ENCODE results near the gene CTTN.
"Not testable (repeated sequence)": the region's sequence is repeated elsewhere in the genome, so short reads cannot be mapped to it uniquely, and the experiment has no call there.

CTTN gene

GRCh38 chr11:70448983-70449567, 50.7 kb downstream of the CTTN start:
- H4K20me1 ChIP-seq (ENCODE audit: insufficient read depth, low read length): no peaks in the 10 kb centered on the region
- no peaks in the 10 kb centered on the region for H3K9me2 ChIP-seq (ENCODE audit: low read depth, low read length)
- H2AFZ ChIP-seq (ENCODE audit: low read length): no peak overlapping the region
- no peak for TF ChIP-seq EZH2 (IDR thresholded peaks at IDR 0.05; ENCODE audit: borderline replicate concordance, low read length)
- TF ChIP-seq CTCF (IDR thresholded peaks at IDR 0.05; ENCODE audit: low read length): peak; percentile 55
- no peaks in the 10 kb centered on the region for H3K4me1 ChIP-seq (ENCODE audit: insufficient read depth, low read length, severe bottlenecking)
- H3K27me3 ChIP-seq (ENCODE audit: insufficient read depth, low read length): no peaks in the 10 kb centered on the region
- H3F3A ChIP-seq (ENCODE audit: insufficient read depth, low read length): no peaks in the 10 kb centered on the region
- H3K9ac ChIP-seq (ENCODE audit: low read length): no peak overlapping the region
- H3K4me3 ChIP-seq (ENCODE audit: low read depth, low read length, poor library complexity, severe bottlenecking): no peak overlapping the region
- H3K36me3 ChIP-seq (ENCODE audit: insufficient read depth, low read length): no peaks in the 10 kb centered on the region
- H3K27ac ChIP-seq (ENCODE audit: low read depth, low read length, poor library complexity, severe bottlenecking): no peak overlapping the region
- no peaks in the 10 kb centered on the region for H3K79me2 ChIP-seq (ENCODE audit: insufficient read depth, low read length)
- H3K4me2 ChIP-seq (ENCODE audit: low read length): no peak overlapping the region
- peaks cover 13% of the 10 kb centered on the region; the same call in 1 of the 2 replicates for H3K9me3 ChIP-seq (ENCODE audit: low read length)

- H3K27me3 ChIP-seq (ENCODE audit: insufficient read depth, low read length): no peaks in the 10 kb centered on the region
- no peaks in the 10 kb centered on the region for H3K79me2 ChIP-seq (ENCODE audit: insufficient read depth, low read length)
- no peaks in the 10 kb centered on the region for H4K20me1 ChIP-seq (ENCODE audit: insufficient read depth, low read length)
- no peaks in the 10 kb centered on the region for H3K9me2 ChIP-seq (ENCODE audit: low read depth, low read length)
- TF ChIP-seq EZH2 (IDR thresholded peaks at IDR 0.05; ENCODE audit: borderline replicate concordance, low read length): no peak
- no peak for TF ChIP-seq CTCF (IDR thresholded peaks at IDR 0.05; ENCODE audit: low read length)
- H3K4me3 ChIP-seq (ENCODE audit: low read depth, low read length, poor library complexity, severe bottlenecking): no peak overlapping the region
- H3F3A ChIP-seq (ENCODE audit: insufficient read depth, low read length): no peaks in the 10 kb centered on the region
- H2AFZ ChIP-seq (ENCODE audit: low read length): no peak overlapping the region
- H3K36me3 ChIP-seq (ENCODE audit: insufficient read depth, low read length): no peaks in the 10 kb centered on the region
- no peak overlapping the region for H3K9ac ChIP-seq (ENCODE audit: low read length)
- no peaks in the 10 kb centered on the region for H3K4me1 ChIP-seq (ENCODE audit: insufficient read depth, low read length, severe bottlenecking)
- no peak overlapping the region for H3K27ac ChIP-seq (ENCODE audit: low read depth, low read length, poor library complexity, severe bottlenecking)
- H3K4me2 ChIP-seq (ENCODE audit: low read length): no peak overlapping the region
- peaks cover 9% of the 10 kb centered on the region; the same call in 1 of the 2 replicates for H3K9me3 ChIP-seq (ENCODE audit: low read length)
Observed at GRCh38 chr11:70454197-70454767, 56.0 kb downstream of the CTTN start.

- not testable (repeated sequence) for H3K27me3 ChIP-seq (ENCODE audit: insufficient read depth, low read length); H3K4me2 ChIP-seq (ENCODE audit: low read length); H3F3A ChIP-seq (ENCODE audit: insufficient read depth, low read length); H3K9me3 ChIP-seq (ENCODE audit: low read length); H3K79me2 ChIP-seq (ENCODE audit: insufficient read depth, low read length); H3K9ac ChIP-seq (ENCODE audit: low read length); H4K20me1 ChIP-seq (ENCODE audit: insufficient read depth, low read length); H3K9me2 ChIP-seq (ENCODE audit: low read depth, low read length); H3K4me1 ChIP-seq (ENCODE audit: insufficient read depth, low read length, severe bottlenecking); H2AFZ ChIP-seq (ENCODE audit: low read length); H3K36me3 ChIP-seq (ENCODE audit: insufficient read depth, low read length); H3K4me3 ChIP-seq (ENCODE audit: low read depth, low read length, poor library complexity, severe bottlenecking); H3K27ac ChIP-seq (ENCODE audit: low read depth, low read length, poor library complexity, severe bottlenecking)
Observed at GRCh38 chr11:70454811-70455210, 56.5 kb downstream of the CTTN start.

GRCh38 chr11:70455354-70455753, 57.0 kb downstream of the CTTN start:
- Histone ChIP-seq H3K9ac (ENCODE audit: low read length) (no peak overlapping the region), H3K4me2 (ENCODE audit: low read length) (no peak overlapping the region), H2AFZ (ENCODE audit: low read length) (no peak overlapping the region), H3K79me2 (ENCODE audit: insufficient read depth, low read length) (no peaks in the 10 kb centered on the region), H4K20me1 (ENCODE audit: insufficient read depth, low read length) (no peaks in the 10 kb centered on the region), H3K27me3 (ENCODE audit: insufficient read depth, low read length) (no peaks in the 10 kb centered on the region), H3K27ac (ENCODE audit: low read depth, low read length, poor library complexity, severe bottlenecking) (no peak overlapping the region), H3K9me2 (ENCODE audit: low read depth, low read length) (no peaks in the 10 kb centered on the region), H3F3A (ENCODE audit: insufficient read depth, low read length) (no peaks in the 10 kb centered on the region), H3K4me3 (ENCODE audit: low read depth, low read length, poor library complexity, severe bottlenecking) (no peak overlapping the region), H3K9me3 (ENCODE audit: low read length) (no peaks in the 10 kb centered on the region), H3K36me3 (ENCODE audit: insufficient read depth, low read length) (no peaks in the 10 kb centered on the region), H3K4me1 (ENCODE audit: insufficient read depth, low read length, severe bottlenecking) (no peaks in the 10 kb centered on the region)
- no peak for TF ChIP-seq EZH2 (IDR thresholded peaks at IDR 0.05; ENCODE audit: borderline replicate concordance, low read length)
- TF ChIP-seq CTCF (IDR thresholded peaks at IDR 0.05; ENCODE audit: low read length): no peak

Data from OCI-LY1 (cell line).